Prostate gland (tissue), 2 donors: Measurements from ENCODE around the gene SPATA1.

Experiments used
- CTCF ChIP-seq, 4 experiments: fragments of 200-600 bp in 2 of 4; fragments of 450-650 bp in 2 of 4; sonication (generic) in 2 of 4; IDR thresholded peaks; 1 replicate in 3 of 4; 2 replicates in 1 of 4; pipeline ENCODE4 v1.5.1; 2016 to 2019; ENCODE audit warnings: antibody characterized with exemption in 4 of 4, mild to moderate bottlenecking in 2 of 4, moderate library complexity in 2 of 4
- POLR2A ChIP-seq: fragments of 450-650 bp; IDR thresholded peaks from one replicate; pipeline ENCODE4 v1.6.1; 2016; ENCODE audit warnings: antibody characterized with exemption, mild to moderate bottlenecking

DNA sequence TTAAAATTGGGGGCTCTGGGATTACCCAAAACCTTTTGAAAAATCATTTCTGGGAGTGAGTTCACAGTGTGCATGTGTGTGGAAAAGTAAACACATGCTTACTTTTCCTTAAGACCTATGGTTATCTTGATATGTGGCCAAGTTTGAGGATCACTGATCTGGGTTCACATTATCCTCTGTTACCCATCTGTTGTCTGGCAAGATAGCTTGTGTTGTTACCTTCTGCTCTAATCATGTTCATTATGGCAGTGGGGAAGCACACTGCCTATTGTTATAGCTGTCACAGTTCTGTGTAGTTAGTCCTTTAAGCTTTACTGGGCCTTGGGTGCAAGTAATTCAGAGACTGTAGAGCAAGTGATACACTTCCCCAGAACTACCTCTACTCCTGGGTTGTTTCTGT, 63.0 kb downstream of the SPATA1 start:
- TF ChIP-seq CTCF (IDR thresholded peaks at IDR 0.05) (no peak), POLR2A (no peak)
